Measurements from ENCODE around the gene WDR12.
"Not testable (repeated sequence)": the region's sequence is repeated elsewhere in the genome, so short reads cannot be mapped to it uniquely, and the experiment has no call there.

Gene WDR12

DNA sequence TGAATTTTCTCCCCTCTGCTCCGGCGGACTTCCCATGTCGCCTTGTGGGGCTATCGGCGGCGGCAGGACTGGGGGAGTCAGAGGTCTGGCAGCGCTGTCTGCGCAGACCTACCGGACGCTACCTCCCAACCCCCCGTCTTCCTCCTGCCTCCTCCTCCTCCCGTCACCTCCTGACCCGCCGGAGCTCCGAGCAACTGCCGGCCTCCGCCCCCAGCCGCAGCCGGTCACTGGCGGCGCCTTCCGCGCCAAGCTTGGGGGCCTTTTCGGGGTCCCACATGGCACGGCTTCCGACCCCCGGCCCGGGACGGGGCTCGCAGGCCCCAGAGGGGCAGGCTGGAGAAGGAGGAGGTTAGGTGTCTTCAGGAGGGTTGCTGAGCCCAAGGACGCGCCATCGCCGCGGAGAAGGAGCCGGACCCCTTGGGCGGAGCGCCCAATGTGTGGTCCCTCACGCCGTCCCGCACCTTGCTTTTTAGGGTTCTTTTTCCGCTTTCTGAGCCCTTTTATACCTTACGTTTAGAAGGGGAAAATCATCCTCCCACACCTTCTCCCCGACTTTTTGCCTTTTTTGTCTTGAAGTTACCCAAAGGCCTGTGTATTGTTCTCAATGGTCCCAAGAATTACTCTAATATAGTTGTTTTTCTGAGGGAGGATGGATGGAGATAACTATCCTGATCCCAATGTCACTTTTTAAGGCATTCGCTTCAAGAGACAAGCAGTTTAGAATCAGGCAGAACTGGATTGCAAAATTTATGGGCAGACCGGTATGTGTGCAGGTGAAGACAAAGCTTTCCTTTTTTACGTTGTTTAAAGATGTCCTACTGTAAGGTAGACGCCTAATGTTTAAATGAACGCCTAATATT lies 1.1 kb upstream of the WDR12 start:
- not testable (repeated sequence) for DNase-seq (ENCODE audit: insufficient read length, low spot score); FAIRE-seq
- peak; percentile 10; the same call in 1 of the 2 replicates for TF ChIP-seq POLR2A (IDR thresholded peaks at IDR 0.05; ENCODE audit: low read depth, low read length)

DNA sequence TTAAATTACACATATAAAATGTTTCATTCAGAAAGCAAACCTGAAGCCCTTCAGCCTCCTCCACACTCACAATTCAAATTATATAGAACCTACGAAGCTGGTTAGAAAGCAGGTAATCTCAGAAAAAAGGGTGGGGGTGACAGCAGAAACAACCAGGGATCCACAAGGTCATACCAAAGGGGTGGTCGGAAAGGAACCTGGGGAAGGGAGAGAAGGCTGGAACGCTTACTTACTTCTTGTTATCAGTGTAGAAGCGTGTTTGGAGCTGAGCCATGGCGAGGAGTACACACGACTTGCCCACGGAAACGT lies 316 bp downstream of the WDR12 start:
- FAIRE-seq (no peak), DNase-seq (ENCODE audit: insufficient read length, low spot score) (no peak)
- TF ChIP-seq POLR2A (IDR thresholded peaks at IDR 0.05; ENCODE audit: low read depth, low read length), result no peak

DNA sequence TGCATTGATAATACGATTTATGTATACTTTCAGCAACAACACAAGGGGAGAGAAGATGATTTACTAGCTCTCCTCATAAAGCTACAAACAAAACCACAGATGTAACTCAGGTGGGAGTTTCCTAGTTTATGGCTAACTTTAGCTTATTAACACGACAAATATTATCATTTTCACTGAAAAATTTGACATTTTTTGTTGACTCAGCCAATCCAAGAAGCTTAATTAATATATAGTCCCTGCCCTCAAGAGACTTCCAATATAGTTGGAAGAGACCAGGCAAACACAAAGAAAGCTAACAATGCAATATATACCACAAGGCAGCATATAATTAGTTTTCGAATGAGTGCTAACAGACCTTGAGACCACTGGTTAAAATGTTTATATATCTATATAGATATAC lies 775 bp downstream of the WDR12 start:
- no peak for FAIRE-seq
- no peak for TF ChIP-seq POLR2A (IDR thresholded peaks at IDR 0.05; ENCODE audit: low read depth, low read length)
- no peak for DNase-seq (ENCODE audit: insufficient read length, low spot score)

DNA sequence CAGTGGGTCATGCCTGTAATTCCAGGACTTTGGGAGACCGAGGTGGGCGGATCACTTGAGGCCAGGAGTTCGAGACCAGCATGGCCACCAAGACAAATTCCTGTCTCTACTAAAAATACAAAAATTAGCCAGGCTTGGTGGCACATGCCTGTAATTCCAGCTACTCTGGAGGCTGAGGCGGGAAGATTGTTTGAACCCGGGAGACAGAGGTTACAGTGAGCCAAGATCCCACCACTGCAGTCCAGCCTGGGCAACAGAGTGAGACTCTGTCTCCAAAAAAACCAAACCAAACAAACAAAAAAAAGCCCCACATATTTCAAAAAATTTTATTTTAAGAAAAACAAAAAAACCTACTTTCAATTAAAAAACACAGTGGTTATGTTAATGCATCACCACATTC lies 1.2 kb downstream of the WDR12 start:
- DNase-seq (ENCODE audit: insufficient read length, low spot score); FAIRE-seq: not testable (repeated sequence)

DNA sequence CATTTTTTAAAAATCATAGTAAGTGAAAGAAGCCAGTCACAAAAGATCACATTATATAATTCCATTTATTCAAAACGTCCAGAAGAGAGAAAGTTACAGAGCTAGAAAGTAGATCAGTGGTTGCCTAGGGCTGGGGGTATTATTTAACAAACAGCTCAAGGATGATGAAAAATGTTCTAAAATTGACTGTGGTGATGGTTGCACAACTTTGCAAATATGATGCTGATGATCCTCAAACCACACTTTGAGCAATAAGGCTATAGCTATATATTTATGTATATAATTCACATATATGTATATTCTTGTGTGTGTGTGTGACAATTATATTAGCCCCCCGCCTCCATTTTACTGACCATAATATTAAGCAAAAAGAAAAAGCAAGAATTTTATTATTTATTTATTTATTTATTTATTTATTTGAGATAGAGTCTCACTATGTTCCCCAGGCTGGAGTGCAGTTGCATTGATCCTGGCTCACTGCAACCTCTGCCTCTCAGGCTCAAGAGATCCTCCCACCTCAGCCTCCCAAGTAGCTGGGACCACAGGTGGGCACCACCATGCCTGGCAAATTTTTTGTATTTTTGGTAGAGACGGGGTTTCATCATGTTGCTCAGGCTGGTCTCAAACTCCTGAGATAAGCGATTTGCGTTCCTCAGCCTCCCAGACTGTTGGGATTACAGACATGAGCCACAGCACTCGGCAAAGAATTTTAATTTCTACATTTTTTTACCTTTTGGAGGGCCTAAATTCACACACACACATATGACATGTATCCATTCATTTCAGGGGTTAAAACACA lies 1.9 kb downstream of the WDR12 start:
- DNase-seq (ENCODE audit: insufficient read length, low spot score), result no peak
- FAIRE-seq, result no peak
- no peak for TF ChIP-seq POLR2A (IDR thresholded peaks at IDR 0.05; ENCODE audit: low read depth, low read length)

DNA sequence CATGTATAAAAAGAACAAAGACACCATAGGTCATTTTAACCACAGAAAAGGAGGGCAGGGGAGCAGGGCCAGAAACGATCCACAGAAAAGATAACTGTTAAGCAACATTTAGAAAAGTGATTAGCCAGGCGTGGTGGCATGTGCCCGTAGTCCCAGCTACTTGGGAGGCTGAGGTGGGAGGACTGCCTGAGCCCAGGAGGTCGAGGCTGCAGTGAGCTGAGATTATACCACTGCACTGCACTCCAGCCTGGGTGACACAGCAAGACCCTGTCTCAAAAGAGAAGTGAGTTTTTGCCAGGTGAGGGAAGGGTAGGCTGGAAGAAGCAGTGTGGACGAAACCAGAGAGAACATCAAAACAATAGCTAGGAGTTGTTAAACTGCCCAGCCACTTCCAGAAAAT lies 3.3 kb downstream of the WDR12 start:
- FAIRE-seq (no peak), DNase-seq (ENCODE audit: insufficient read length, low spot score) (no peak)
- no peak for TF ChIP-seq POLR2A (IDR thresholded peaks at IDR 0.05; ENCODE audit: low read depth, low read length)

DNA sequence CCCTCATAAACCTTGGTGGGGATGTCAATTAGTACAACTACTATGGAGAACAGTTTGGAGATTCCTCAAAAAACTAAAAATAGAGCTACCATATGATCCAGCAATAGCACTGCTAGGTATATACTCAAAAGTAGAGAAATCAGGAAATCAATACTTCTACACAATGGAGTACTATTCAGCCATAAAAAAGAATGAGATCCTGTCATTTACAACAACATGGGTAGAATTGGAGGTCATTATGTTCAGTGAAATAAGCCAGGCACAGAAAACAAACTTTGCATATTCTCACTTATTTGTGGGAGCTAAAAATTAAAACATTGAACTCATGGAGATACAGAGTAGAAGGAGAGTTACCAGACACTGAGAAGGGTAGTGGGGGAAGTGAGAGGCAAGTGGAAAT lies 6.0 kb downstream of the WDR12 start:
- FAIRE-seq; DNase-seq (ENCODE audit: insufficient read length, low spot score): not testable (repeated sequence)

DNA sequence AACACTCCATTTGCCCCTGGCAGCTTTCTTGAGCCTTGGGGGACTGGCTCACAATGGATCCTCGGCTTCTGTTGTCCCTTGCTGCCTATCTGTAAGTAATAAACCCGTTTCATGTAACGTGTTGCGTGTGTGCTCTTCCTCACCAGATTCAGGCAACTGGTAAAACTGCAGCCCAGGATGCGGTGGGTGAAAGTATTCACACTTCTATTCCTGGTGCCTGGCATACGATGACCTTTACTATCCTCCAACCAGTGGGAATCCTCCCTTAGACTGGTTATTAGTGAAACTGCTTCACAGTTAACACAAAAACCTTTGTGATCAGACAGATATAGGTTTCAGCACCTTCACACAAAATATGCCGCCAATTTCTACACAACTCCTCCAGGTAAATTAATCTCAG lies 26.3 kb downstream of the WDR12 start:
- no peak for TF ChIP-seq POLR2A (IDR thresholded peaks at IDR 0.05; ENCODE audit: low read depth, low read length)

DNA sequence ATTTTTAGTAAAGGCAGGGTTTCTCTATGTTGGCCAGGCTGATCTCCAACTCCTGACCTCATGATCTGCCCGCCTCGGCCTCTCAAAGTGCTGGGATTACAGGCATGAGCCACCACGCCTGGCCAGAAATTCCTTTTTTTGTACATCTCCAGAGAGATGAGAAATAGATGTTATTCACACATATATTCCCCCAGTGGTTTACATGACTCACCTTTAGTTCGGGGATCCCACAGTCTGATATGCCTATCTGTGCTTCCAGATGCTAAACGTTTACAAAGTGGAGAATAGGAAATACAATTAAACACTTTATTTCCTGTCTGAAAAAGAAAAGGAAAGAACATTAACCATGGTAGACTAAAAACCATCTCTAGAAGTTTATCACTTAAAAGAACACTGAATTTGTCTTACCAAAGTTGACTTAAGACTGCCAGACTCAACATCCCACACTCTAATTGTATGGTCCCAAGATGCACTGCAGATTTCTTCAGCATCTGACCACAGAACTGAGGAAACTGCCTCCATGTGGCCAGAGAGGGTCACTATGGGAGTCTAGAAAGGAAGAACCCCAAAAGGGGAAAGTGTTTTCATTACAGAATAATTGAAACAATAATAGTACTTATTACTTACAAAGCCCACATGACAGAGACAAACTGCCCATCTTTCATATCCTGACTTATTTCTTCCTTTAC lies 27.3 kb downstream of the WDR12 start:
- no peak for TF ChIP-seq POLR2A (IDR thresholded peaks at IDR 0.05; ENCODE audit: low read depth, low read length)
- DNase-seq (ENCODE audit: insufficient read length, low spot score) (no peak), FAIRE-seq (peak; percentile 70)

More for the DNA sequence above, 26.3 kb downstream of the WDR12 start:
- no peak for DNase-seq (ENCODE audit: insufficient read length, low spot score)
- FAIRE-seq, result no peak

DNA sequence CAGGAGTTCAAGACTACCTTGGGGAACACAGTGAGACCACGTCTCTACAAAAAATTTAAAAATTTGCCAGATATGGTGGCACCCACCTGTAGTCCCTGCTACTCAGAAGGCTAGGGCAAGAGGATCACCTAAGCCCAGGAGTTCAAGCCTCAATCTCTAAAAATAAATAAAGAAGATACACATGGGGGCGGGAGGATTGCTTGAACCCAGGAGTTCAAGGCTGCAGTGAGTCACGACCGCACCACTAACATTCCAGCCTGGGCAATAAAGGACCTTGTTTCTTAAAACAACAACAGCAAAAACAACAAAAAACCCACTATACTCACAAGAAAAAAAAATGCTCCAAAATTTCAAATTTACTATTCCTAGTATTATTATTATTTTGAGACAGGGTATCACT lies 29.9 kb downstream of the WDR12 start:
- no peak for DNase-seq (ENCODE audit: insufficient read length, low spot score)
- FAIRE-seq, result no peak
- no peak for TF ChIP-seq POLR2A (IDR thresholded peaks at IDR 0.05; ENCODE audit: low read depth, low read length)

DNA sequence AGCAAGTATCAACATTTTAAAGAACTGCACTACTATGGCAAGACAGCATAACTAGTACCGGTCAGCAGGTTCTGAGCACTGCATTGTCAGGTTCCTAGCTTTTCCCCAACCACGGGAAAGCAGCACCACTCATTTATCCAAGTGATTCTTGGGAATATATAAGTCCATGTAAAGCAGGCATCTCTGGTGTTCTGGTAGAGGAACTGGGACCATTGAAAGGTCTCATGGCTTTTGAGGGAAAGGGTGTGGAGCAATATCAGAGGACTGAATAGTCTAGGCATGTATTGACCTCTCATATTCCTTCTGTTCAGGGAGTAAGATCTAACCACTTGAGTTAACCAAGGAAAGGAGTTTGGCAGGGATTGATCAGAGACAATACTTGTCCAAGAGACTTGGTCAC lies 33.8 kb downstream of the WDR12 start:
- no peak for DNase-seq (ENCODE audit: insufficient read length, low spot score)
- FAIRE-seq, result no peak
- no peak for TF ChIP-seq POLR2A (IDR thresholded peaks at IDR 0.05; ENCODE audit: low read depth, low read length)

DNA sequence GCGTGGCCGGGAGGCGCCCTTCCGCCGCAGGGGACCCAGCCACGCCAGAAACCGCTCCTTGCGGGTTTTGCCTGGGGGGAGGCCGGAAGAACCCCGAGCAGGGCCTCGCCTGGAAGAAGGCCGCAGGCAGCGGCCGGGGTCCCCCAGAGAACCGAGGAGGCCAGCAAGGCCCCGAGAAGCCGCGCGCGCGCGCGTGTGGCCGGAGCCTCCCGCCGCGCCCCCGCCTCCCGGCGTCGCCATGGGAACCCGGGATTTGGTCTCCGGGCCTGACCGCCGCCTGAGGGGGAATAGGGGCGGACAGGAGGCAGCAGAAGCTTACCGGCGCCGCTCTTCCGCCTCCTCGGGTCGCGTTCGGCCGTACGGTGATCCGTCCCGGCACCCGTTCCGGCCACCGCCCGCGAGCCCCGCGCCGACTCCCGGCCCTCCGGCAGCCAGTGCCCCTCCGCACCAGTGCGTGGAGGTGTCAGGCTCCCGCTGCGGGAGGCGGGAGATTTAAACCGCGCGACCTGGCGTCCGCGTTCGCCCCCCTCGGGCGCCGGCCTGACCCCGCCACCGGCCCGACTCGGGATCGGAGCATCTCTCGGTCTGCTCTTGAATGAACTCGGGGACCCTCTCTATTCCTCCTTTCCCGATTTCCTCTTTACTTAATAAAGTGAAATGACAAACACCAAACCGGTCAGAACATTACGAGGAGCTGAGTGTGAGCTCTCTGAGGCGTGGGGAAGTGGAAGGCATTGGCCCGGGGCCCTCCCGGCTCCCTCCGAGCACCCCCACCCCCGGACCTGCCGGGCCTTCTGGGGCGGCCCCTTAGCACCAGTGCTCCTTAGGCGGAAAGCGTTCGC lies 40.0 kb downstream of the WDR12 start, which contains the start of gene ICA1L:
TSS of gene ICA1L (minus strand) at position 467 of the 842 bp plus-strand sequence. CDS start 42,757 bp downstream, outside the sequence.
- FAIRE-seq (no peak), DNase-seq (ENCODE audit: insufficient read length, low spot score) (peak; percentile 72)
- 0 out of 2 replicates have a peak, but pooled peaks have one; percentile 23 for TF ChIP-seq POLR2A (IDR thresholded peaks at IDR 0.05; ENCODE audit: low read depth, low read length)
